ENCODE measurements around the gene PFKM.
"Not testable (repeated sequence)": the region's sequence is repeated elsewhere in the genome, so short reads cannot be mapped to it uniquely, and the experiment has no call there.

DNA sequence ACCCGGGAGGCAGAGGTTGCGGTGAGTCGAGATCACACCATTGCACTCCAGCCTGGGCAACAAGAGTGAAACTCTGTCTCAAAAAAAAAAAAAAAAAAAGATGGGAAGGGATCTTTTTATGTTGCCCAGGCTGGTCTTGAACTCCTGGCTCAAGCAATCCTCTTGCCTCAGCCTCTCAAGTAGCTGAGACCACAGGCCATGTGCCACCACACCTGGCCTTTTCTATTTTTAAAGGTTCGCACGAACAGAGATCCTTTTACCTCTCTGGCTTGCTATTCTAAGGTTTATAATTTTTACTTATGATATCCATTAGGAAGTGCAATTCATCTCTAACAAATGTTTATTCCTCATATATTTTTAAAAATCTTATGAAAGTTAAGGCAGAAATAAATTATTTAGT is 6.4 kb downstream of the PFKM start:
- TF ChIP-seq POLR2A (IDR thresholded peaks at IDR 0.05): not testable (repeated sequence)
- TF ChIP-seq, protein P1, sequence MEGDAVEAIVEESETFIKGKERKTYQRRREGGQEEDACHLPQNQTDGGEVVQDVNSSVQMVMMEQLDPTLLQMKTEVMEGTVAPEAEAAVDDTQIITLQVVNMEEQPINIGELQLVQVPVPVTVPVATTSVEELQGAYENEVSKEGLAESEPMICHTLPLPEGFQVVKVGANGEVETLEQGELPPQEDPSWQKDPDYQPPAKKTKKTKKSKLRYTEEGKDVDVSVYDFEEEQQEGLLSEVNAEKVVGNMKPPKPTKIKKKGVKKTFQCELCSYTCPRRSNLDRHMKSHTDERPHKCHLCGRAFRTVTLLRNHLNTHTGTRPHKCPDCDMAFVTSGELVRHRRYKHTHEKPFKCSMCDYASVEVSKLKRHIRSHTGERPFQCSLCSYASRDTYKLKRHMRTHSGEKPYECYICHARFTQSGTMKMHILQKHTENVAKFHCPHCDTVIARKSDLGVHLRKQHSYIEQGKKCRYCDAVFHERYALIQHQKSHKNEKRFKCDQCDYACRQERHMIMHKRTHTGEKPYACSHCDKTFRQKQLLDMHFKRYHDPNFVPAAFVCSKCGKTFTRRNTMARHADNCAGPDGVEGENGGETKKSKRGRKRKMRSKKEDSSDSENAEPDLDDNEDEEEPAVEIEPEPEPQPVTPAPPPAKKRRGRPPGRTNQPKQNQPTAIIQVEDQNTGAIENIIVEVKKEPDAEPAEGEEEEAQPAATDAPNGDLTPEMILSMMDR (IDR thresholded peaks at IDR 0.05): not testable (repeated sequence)
